ENCODE results near the gene CDY2A.
"Not testable (repeated sequence)": the region's sequence is repeated elsewhere in the genome, so short reads cannot be mapped to it uniquely, and the experiment has no call there.

The CDY2A gene

GRCh38 chrY:18025487-18025886, at the start of gene CDY2A:
Gene CDY2A (plus strand): TSS chrY:18025787. CDS start chrY:18026115, 328 bp downstream.
- not testable (repeated sequence) for DNase-seq

GRCh38 chrY:17997586-17997985, 28.0 kb upstream of the CDY2A start:
- not testable (repeated sequence) for DNase-seq

DNA sequence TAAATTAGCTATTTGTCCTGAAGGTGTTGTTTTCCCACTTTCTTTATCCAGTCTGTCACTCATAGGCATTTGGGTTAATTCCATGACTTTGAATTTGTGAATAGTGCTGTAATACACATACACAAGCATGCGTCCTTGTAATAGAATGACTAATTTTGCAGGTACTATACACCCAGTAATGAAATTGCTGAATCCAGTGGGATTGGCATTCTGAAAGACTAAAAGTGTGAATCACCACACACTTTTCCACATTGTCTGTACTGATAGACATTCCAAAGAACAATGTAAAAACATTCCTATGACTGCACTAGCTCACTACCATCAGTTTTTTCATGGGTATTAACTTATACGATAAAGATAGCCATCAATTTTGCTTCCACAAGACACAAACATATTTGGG, 27.3 kb upstream of the CDY2A start:
- DNase-seq = not testable (repeated sequence)

DNA sequence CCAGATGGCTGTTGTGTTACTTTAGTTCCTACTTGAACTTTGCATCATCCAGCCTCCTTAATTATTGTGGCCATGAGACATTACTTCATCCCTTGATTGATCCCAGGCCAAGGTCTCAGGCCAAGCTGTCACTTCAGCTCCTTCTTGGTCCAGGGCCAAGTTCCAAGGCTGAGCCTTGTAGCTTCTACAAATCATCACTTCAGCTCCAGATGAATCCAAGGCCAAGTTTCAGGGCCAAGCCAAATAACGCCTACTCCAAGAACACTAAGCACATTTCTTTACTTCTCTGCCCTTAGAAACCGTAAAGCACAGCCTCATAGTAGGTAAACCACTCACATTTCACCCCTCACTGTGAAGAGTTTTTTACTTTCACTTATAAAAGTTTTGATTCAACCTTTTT, 1.7 kb upstream of the CDY2A start:
- not testable (repeated sequence) for DNase-seq

DNA sequence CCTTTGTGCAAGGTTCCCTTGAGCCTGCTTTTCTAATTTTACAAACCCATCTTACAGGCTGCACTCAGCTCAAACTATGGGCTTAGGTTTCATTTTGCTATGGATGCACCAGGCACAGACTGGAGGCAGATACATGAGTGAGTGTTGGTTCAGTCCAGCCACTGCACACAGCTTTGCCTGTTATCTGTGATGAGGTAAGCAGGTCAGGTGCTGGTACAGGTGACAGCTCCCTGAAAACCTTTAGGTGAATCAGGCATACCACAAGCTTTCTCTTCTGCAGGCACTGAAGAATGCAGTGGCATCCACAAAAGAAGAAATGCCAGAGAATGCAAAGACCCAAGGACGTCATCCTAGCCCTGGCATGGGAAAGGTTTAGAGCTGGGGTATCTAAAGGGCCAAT, 3.3 kb downstream of the CDY2A start:
- not testable (repeated sequence) for DNase-seq

GRCh38 chrY:18030178-18030577, 4.6 kb downstream of the CDY2A start:
- DNase-seq = not testable (repeated sequence)

DNA sequence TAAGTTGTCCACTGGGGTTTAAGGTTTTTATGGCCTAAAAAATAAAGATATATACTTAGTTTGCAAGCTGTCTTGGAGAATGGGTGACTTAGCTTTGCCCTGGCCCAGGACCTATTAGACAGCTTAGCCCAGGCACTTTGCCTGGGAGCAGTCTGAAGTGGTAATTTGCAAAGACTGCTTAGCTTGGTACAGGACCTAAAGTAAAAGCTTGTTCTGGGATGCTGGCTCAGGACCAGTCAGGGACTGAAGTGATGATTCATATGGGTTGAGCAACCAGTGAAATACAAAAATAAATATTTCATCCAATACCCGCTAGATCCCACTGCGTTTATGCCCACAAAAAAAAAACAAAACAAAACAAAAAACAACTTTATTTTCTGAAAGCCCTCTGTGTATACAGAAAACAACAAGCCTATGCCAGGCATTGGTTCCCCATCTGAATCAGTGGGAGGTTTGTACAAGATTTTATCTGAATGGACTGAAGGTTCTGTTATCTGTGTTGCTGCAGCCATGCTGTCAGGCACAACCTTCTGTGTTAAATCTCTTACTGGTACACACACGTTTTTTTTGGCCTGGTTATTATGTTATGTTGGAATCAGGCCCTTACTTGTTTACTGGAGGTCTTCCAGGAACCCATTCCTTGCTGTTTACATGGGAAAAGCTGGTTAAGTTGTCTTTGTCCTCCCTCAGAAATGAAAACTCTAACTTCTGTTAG, 8.7 kb downstream of the CDY2A start:
- not testable (repeated sequence) for DNase-seq

GRCh38 chrY:18034864-18035263, 9.3 kb downstream of the CDY2A start:
- not testable (repeated sequence) for DNase-seq

DNA sequence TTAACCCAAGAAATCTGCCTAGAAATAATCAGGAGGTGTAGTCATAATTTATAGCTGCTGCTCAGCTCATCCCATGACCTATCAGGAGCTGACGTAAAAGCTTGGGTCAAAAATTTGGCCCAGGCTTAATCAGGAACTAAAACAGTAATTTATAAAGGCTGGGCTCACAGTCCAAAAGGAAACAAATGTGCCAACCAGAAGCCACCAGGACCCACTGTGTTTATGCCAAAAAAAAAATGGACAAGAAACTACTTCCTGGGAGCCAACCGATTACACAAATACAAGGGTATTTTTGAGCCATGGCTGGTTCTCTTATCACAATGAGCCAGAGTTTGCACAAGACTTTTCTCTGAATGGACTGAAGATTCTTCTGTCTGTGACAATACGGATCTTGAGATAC, 19.4 kb downstream of the CDY2A start:
- not testable (repeated sequence) for DNase-seq

GRCh38 chrY:18048149-18049040, 22.8 kb downstream of the CDY2A start:
- DNase-seq = not testable (repeated sequence)

DNA sequence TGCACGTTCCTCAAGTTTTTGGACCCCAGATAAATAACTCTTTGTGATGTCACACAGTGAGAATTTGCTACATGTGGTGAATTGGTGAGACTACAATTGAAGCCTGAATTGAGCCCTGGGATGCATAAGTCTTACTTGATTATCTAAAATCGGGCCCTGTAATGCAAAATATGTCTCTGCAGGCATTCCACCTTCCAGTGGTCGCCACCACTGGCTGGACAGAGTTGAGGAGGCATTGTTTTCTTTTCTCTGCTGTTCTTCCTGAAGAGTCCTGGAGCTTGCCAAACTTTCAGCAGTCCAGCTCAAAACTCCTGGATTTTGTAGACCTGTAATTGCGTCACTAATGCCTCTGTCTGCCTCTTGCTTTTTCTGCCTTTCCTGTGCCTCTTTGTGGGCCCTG, 23.5 kb downstream of the CDY2A start:
- not testable (repeated sequence) for DNase-seq

DNA sequence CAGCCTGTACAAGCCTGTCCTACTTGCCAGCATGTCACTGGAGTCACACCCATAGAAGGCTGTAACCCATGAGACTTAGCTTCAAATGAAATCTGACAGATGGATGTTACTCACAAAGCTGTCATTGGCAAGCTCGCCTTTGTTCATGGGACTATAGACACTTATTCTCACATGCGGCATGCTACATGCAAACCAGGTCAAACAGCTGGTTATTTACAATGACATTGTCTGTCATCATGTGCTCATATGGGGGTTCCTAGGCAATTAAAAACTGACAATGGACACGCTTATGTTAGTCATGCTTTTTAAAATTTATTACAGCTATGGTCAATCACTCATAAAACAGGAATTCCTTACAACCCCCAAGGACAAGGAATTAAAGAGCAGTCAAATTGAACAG, 30.9 kb downstream of the CDY2A start:
- not testable (repeated sequence) for DNase-seq

- not testable (repeated sequence) for DNase-seq
Observed at GRCh38 chrY:18073464-18073863, 47.9 kb downstream of the CDY2A start.
